WTC11 (cell line): ENCODE results near the gene ORMDL2.

Experiments used
- ATF1 ChIP-seq: sonication (generic); formaldehyde crosslinking; IDR thresholded peaks from 2 replicates; pipeline ENCODE4 v1.8.1; 2023; ENCODE audit warnings: mild to moderate bottlenecking, moderate library complexity, missing genetic modification reagents
- CTCF ChIP-seq: fragments of 200-600 bp; IDR thresholded peaks from 2 replicates; pipeline ENCODE4 v1.8.0; 2022; ENCODE audit warnings: antibody characterized with exemption
- ETV6 ChIP-seq: sonication (generic); formaldehyde crosslinking; IDR thresholded peaks from 2 replicates; pipeline ENCODE4 v1.8.1; 2022; ENCODE audit warnings: mild to moderate bottlenecking, missing genetic modification reagents
- HMGA2 ChIP-seq: fragments of 250-450 bp; sonication (Bioruptor Pico); IDR thresholded peaks from 2 replicates; pipeline ENCODE4 v1.4.0; 2021; ENCODE audit warnings: mild to moderate bottlenecking, moderate library complexity
- MLX ChIP-seq: sonication (generic); formaldehyde crosslinking; IDR thresholded peaks from 2 replicates; pipeline ENCODE4 v1.8.1; 2023; ENCODE audit warnings: mild to moderate bottlenecking, missing genetic modification reagents, moderate library complexity
- NFYB ChIP-seq: sonication (generic); formaldehyde crosslinking; conservative IDR thresholded peaks from 2 replicates; pipeline ENCODE4 v1.8.0; 2022; ENCODE audit warnings: low read depth, missing genetic modification reagents
- NR2C2 ChIP-seq: sonication (generic); formaldehyde crosslinking; IDR thresholded peaks from 2 replicates; pipeline ENCODE4 v1.8.0; 2022; ENCODE audit warnings: mild to moderate bottlenecking, missing genetic modification reagents
- PREB ChIP-seq: sonication (generic); formaldehyde crosslinking; IDR thresholded peaks from 2 replicates; pipeline ENCODE4 v1.8.1; 2022; ENCODE audit warnings: mild to moderate bottlenecking, missing genetic modification reagents, moderate library complexity, borderline replicate concordance
- ZNF416 ChIP-seq: fragments of 250-450 bp; sonication (Bioruptor Pico); IDR thresholded peaks from 2 replicates; pipeline ENCODE4 v1.9.0; 2021; ENCODE audit warnings: mild to moderate bottlenecking, inconsistent platforms
- ZNF532 ChIP-seq: fragments of 250-450 bp; sonication (Bioruptor Pico); IDR thresholded peaks from 2 replicates; pipeline ENCODE4 v1.9.0; 2021; ENCODE audit warnings: mild to moderate bottlenecking, borderline replicate concordance
- TF ChIP-seq, protein P1 (sequence below): sonication (generic); formaldehyde crosslinking; IDR thresholded peaks from 2 replicates; pipeline ENCODE4 v1.8.0; 2022; ENCODE audit warnings: mild to moderate bottlenecking, missing genetic modification reagents

- TF ChIP-seq ETV6 (CRISPR knock-in tag) (no peak), CTCF (no peak), NR2C2 (CRISPR knock-in tag) (no peak), ZNF532 (CRISPR knock-in tag) (no peak), ATF1 (no peak), PREB (CRISPR knock-in tag) (no peak), MLX (CRISPR knock-in tag) (no peak), ZNF416 (CRISPR knock-in tag) (no peak), NFYB (CRISPR knock-in tag) (no peak), HMGA2 (no peak)
- TF ChIP-seq, protein P1, sequence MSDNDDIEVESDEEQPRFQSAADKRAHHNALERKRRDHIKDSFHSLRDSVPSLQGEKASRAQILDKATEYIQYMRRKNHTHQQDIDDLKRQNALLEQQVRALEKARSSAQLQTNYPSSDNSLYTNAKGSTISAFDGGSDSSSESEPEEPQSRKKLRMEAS (CRISPR knock-in tag) = no peak
These were observed 28.1 kb downstream of the ORMDL2 start for GRCh38 chr12:55845785-55846496.
